ENCODE data around the gene RIOK3.

DNA sequence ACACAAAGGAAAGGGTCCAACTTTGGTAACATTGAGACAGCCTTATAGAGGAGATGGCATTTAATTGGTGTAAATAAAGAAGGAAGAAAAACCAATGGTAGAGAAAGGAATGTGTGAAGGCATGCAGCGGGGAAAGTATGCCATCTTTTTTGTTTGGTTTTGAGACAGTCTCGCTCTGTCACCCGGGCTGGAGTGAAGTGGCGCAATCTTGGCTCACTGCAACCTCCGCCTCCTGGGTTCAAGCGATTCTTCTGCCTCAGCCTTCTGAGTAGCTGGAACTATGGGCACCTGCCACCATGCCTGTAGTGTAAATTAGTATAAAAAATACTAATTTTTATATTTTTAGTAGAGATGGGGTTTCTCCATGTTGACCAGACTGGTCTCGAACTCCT lies 6.4 kb downstream of the RIOK3 start:
- TF ChIP-seq, protein P1, sequence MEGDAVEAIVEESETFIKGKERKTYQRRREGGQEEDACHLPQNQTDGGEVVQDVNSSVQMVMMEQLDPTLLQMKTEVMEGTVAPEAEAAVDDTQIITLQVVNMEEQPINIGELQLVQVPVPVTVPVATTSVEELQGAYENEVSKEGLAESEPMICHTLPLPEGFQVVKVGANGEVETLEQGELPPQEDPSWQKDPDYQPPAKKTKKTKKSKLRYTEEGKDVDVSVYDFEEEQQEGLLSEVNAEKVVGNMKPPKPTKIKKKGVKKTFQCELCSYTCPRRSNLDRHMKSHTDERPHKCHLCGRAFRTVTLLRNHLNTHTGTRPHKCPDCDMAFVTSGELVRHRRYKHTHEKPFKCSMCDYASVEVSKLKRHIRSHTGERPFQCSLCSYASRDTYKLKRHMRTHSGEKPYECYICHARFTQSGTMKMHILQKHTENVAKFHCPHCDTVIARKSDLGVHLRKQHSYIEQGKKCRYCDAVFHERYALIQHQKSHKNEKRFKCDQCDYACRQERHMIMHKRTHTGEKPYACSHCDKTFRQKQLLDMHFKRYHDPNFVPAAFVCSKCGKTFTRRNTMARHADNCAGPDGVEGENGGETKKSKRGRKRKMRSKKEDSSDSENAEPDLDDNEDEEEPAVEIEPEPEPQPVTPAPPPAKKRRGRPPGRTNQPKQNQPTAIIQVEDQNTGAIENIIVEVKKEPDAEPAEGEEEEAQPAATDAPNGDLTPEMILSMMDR (conservative IDR thresholded peaks at IDR 0.05; ENCODE audit: low read depth, low read length) = no peak
- TF ChIP-seq NFE2L2 (IDR thresholded peaks at IDR 0.05; ENCODE audit: low read depth, low read length) (no peak), RFX5 (IDR thresholded peaks at IDR 0.05; ENCODE audit: low read depth, low read length) (no peak), BHLHE40 (IDR thresholded peaks at IDR 0.05; ENCODE audit: low read depth, low read length) (no peak), POLR2A (IDR thresholded peaks at IDR 0.05; ENCODE audit: low read depth, low read length) (no peak), CHD1 (IDR thresholded peaks at IDR 0.05; ENCODE audit: low read depth, low read length) (no peak)
- TF ChIP-seq, protein P2, sequence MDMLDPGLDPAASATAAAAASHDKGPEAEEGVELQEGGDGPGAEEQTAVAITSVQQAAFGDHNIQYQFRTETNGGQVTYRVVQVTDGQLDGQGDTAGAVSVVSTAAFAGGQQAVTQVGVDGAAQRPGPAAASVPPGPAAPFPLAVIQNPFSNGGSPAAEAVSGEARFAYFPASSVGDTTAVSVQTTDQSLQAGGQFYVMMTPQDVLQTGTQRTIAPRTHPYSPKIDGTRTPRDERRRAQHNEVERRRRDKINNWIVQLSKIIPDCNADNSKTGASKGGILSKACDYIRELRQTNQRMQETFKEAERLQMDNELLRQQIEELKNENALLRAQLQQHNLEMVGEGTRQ (IDR thresholded peaks at IDR 0.05; ENCODE audit: low read depth, low read length) = no peak
- TF ChIP-seq, protein P3, sequence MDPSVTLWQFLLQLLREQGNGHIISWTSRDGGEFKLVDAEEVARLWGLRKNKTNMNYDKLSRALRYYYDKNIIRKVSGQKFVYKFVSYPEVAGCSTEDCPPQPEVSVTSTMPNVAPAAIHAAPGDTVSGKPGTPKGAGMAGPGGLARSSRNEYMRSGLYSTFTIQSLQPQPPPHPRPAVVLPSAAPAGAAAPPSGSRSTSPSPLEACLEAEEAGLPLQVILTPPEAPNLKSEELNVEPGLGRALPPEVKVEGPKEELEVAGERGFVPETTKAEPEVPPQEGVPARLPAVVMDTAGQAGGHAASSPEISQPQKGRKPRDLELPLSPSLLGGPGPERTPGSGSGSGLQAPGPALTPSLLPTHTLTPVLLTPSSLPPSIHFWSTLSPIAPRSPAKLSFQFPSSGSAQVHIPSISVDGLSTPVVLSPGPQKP (IDR thresholded peaks at IDR 0.05; ENCODE audit: borderline replicate concordance, low read depth, low read length) = no peak
